ENCODE data around the gene WNT9A. TPM values are rescaled to one million over a fixed set of nuclear protein-coding genes. Genes with fewer than 3 reads are reported as not detected.
"Not testable (repeated sequence)": the region's sequence is repeated elsewhere in the genome, so short reads cannot be mapped to it uniquely, and the experiment has no call there.

WNT9A gene
- total and polyA plus RNA-seq, 4 donors, result 0.03 to 0.08 TPM; not detected in 2

GRCh38 chr1:227912866-227913265, 34.9 kb downstream of the WNT9A start (continued):
- TF ChIP-seq ZBTB33 (IDR thresholded peaks at IDR 0.05) (no peak), GABPA (IDR thresholded peaks at IDR 0.05 in 1 of 2, conservative IDR thresholded peaks at IDR 0.05 in 1 of 2) (no peak), FOXA1 (IDR thresholded peaks at IDR 0.05) (no peak), RAD21 (IDR thresholded peaks at IDR 0.05) (no peak), RXRA (IDR thresholded peaks at IDR 0.05) (no peak)

- H3K9ac ChIP-seq (ENCODE audit: low read depth in 1 of 2, low read length in 2 of 2), result no peak overlapping the region
- H3K36me3 ChIP-seq (ENCODE audit: control insufficient read depth in 4 of 4, insufficient read depth in 3 of 4, low read depth in 1 of 4, low read length in 3 of 4), result no peaks in the 10 kb centered on the region
- H3K27me3 ChIP-seq (ENCODE audit: control insufficient read depth in 4 of 4, insufficient read depth in 4 of 4, low read length in 3 of 4), result peaks cover 0 to 6% (median under 1%) of the 10 kb centered on the region in 4 donors
- no peak overlapping the region for H3K4me3 ChIP-seq (ENCODE audit: low read depth in 1 of 3, low read length in 3 of 3)
- TF ChIP-seq RAD21 (IDR thresholded peaks at IDR 0.05), result no peak
- TF ChIP-seq NR2F2 (IDR thresholded peaks at IDR 0.05), result no peak
- TF ChIP-seq SP1 (IDR thresholded peaks at IDR 0.05), result no peak
- TF ChIP-seq HNF4G (IDR thresholded peaks at IDR 0.05), result no peak
- TF ChIP-seq FOXA2 (IDR thresholded peaks at IDR 0.05), result no peak
- no peak for TF ChIP-seq EGR1 (IDR thresholded peaks at IDR 0.05; ENCODE audit: low read depth in 2 of 2)
- no peak for TF ChIP-seq ATF3 (IDR thresholded peaks at IDR 0.05)
- H3K4me1 ChIP-seq (ENCODE audit: control insufficient read depth in 4 of 4, insufficient read depth in 4 of 4, low read length in 3 of 4), result no peaks in the 10 kb centered on the region
- H3K27ac ChIP-seq (ENCODE audit: low read depth in 1 of 2, low read length in 2 of 2), result no peak overlapping the region
- no peaks in the 10 kb centered on the region for H3K9me3 ChIP-seq (ENCODE audit: control insufficient read depth in 4 of 4, low read length in 3 of 4)
- no peak for DNase-seq (ENCODE audit: low spot score)
- WGBS, result 90% methylated on average over 8 of the region's 8 CpGs
Measured at GRCh38 chr1:227911376-227911775, 36.4 kb downstream of the WNT9A start.

- no peak for DNase-seq (ENCODE audit: low spot score)
- Histone ChIP-seq H3K4me1 (ENCODE audit: control insufficient read depth in 4 of 4, insufficient read depth in 4 of 4, low read length in 3 of 4) (no peaks in the 10 kb centered on the region), H3K9me3 (ENCODE audit: control insufficient read depth in 4 of 4, low read length in 3 of 4) (no peaks in the 10 kb centered on the region), H3K27ac (ENCODE audit: low read depth in 1 of 2, low read length in 2 of 2) (no peak overlapping the region), H3K9ac (ENCODE audit: low read depth in 1 of 2, low read length in 2 of 2) (no peak overlapping the region), H3K27me3 (ENCODE audit: control insufficient read depth in 4 of 4, insufficient read depth in 4 of 4, low read length in 3 of 4) (peaks cover 0 to 6% (median 0%) of the 10 kb centered on the region in 4 donors), H3K36me3 (ENCODE audit: control insufficient read depth in 4 of 4, insufficient read depth in 3 of 4, low read depth in 1 of 4, low read length in 3 of 4) (no peaks in the 10 kb centered on the region), H3K4me3 (ENCODE audit: low read depth in 1 of 3, low read length in 3 of 3) (no peak overlapping the region)
- 68% methylated on average over 10 of the region's 10 CpGs for WGBS
- TF ChIP-seq SP1 (IDR thresholded peaks at IDR 0.05) (no peak), ZBTB33 (IDR thresholded peaks at IDR 0.05) (no peak), NR2F2 (IDR thresholded peaks at IDR 0.05) (no peak), ATF3 (IDR thresholded peaks at IDR 0.05) (no peak), HNF4G (IDR thresholded peaks at IDR 0.05) (no peak), EGR1 (IDR thresholded peaks at IDR 0.05; ENCODE audit: low read depth in 2 of 2) (no peak), MAX (IDR thresholded peaks at IDR 0.05) (no peak), JUND (IDR thresholded peaks at IDR 0.05) (no peak), FOXA1 (IDR thresholded peaks at IDR 0.05) (no peak), RXRA (IDR thresholded peaks at IDR 0.05) (no peak), REST (IDR thresholded peaks at IDR 0.05) (no peak), FOXA2 (IDR thresholded peaks at IDR 0.05) (no peak), RAD21 (IDR thresholded peaks at IDR 0.05) (no peak), HNF4A (conservative IDR thresholded peaks at IDR 0.05) (no peak), GABPA (IDR thresholded peaks at IDR 0.05 in 1 of 2, conservative IDR thresholded peaks at IDR 0.05 in 1 of 2) (no peak)
Measured at GRCh38 chr1:227910511-227911153, 37.1 kb downstream of the WNT9A start.

- not testable (repeated sequence) for DNase-seq (ENCODE audit: low spot score); H3K4me1 ChIP-seq (ENCODE audit: control insufficient read depth in 4 of 4, insufficient read depth in 4 of 4, low read length in 3 of 4); H3K9me3 ChIP-seq (ENCODE audit: control insufficient read depth in 4 of 4, low read length in 3 of 4); H3K4me3 ChIP-seq (ENCODE audit: low read depth in 1 of 3, low read length in 3 of 3); H3K36me3 ChIP-seq (ENCODE audit: control insufficient read depth in 4 of 4, insufficient read depth in 3 of 4, low read depth in 1 of 4, low read length in 3 of 4); H3K27ac ChIP-seq (ENCODE audit: low read depth in 1 of 2, low read length in 2 of 2); H3K27me3 ChIP-seq (ENCODE audit: control insufficient read depth in 4 of 4, insufficient read depth in 4 of 4, low read length in 3 of 4); H3K9ac ChIP-seq (ENCODE audit: low read depth in 1 of 2, low read length in 2 of 2)
- 66% methylated on average over 8 of the region's 8 CpGs for WGBS
Measured at GRCh38 chr1:227909923-227910328, 37.8 kb downstream of the WNT9A start.
